RWPE1 (cell line): ENCODE data around the gene COPB1.

ENCODE experiments used
- CTCF ChIA-PET: fragments of 350-600 bp; sonication (Branson Sonifier 250); formaldehyde crosslinking; extraction: SDS; loops from one replicate; lab custom pipeline; 2021; lab: Yijun Ruan, JAX
- POLR2A ChIA-PET: fragments of 400-600 bp; formaldehyde crosslinking; extraction: SDS; loops from one replicate; lab custom pipeline; 2020; ENCODE audit warnings: antibody characterized with exemption; ENCODE audit not compliant: low non-redundant PET; lab: Yijun Ruan, JAX
- DNase-seq: peaks from one replicate; pipeline ENCODE4 v3.0.0; 2012; ENCODE audit warnings: low spot score
- H3K27ac ChIP-seq: fragments of 450-650 bp; 2 replicates; pipeline ENCODE4 v1.5.1; 2017
- CTCF ChIP-seq: fragments of 450-650 bp; conservative IDR thresholded peaks from 2 replicates; pipeline ENCODE4 v1.5.1; 2017; ENCODE audit warnings: low read depth, mild to moderate bottlenecking

Gene COPB1

GRCh38 chr11:14409891-14410290 lies 89.7 kb downstream of the COPB1 start:
- CTCF ChIA-PET = interaction anchor here (0.8 kb wide), 1 partner anchor 23 kb away, joined by 4 read pairs; no protein-coding TSS in a partner anchor
- POLR2A ChIA-PET = no interaction called here
- no peak for DNase-seq
- no peak for TF ChIP-seq CTCF
- peak overlapping the region; percentile 74 for H3K27ac ChIP-seq

GRCh38 chr11:14408612-14409011 lies 91.0 kb downstream of the COPB1 start:
- no peak for TF ChIP-seq CTCF
- ChIA-PET POLR2A (no interaction called here), CTCF (interaction anchor here (0.6 kb wide), 1 partner anchor 104 kb away, joined by 3 read pairs; no protein-coding TSS in a partner anchor)
- DNase-seq = no peak
- no peak overlapping the region for H3K27ac ChIP-seq
